Measurements from ENCODE around the gene GALNS. TPM values are rescaled to one million over a fixed set of nuclear protein-coding genes. Genes with fewer than 3 reads are reported as not detected.

The GALNS gene
- total and polyA plus RNA-seq, 2 of the 13 experiments (the other 11 are each of a cell fraction or from before 2014, with no cell fraction given): 9.2 to 9.8 TPM

- POLR2A ChIA-PET: no interaction called here
- no peak for DNase-seq (ENCODE audit: low spot score)
- Histone ChIP-seq H3K9me3 (ENCODE audit: low read length) (no peaks in the 10 kb centered on the region), H3K4me2 (ENCODE audit: low read depth, low read length) (no peak overlapping the region), H3K27me3 (ENCODE audit: control insufficient read depth in 1 of 2, insufficient read depth in 2 of 2, low read length in 2 of 2) (peaks cover 63 to 96% of the 10 kb centered on the region in 2 experiments), H3K27ac (ENCODE audit: extremely low read length, insufficient read depth, low read length) (no peak overlapping the region), H3K9ac (ENCODE audit: insufficient read depth, low read depth, low read length) (no peak overlapping the region), H3K4me1 (ENCODE audit: insufficient read depth, low read length) (no peaks in the 10 kb centered on the region), H4K20me1 (ENCODE audit: insufficient read depth, low read length) (peaks cover 4% of the 10 kb centered on the region; the same call in 1 of the 2 replicates), H3K79me2 (ENCODE audit: insufficient read depth, low read length) (no peaks in the 10 kb centered on the region), H3K4me3 (replicated peaks in 1 of 3; ENCODE audit: insufficient read depth in 1 of 3, low read depth in 2 of 3, low read length in 3 of 3) (no peak overlapping the region), H3K36me3 (replicated peaks in 1 of 2; ENCODE audit: control insufficient read depth in 1 of 2, insufficient read depth in 2 of 2, low read length in 2 of 2) (no peaks in the 10 kb centered on the region), H2AFZ (ENCODE audit: low read length) (no peak overlapping the region)
- TF ChIP-seq ZNF224 (CRISPR knock-in tag; IDR thresholded peaks at IDR 0.05) (no peak), ZKSCAN5 (CRISPR knock-in tag; IDR thresholded peaks at IDR 0.05) (no peak), NR2F2 (IDR thresholded peaks at IDR 0.05; ENCODE audit: borderline replicate concordance, low read depth) (no peak), ZSCAN31 (CRISPR knock-in tag; IDR thresholded peaks at IDR 0.05; ENCODE audit: low read depth) (no peak), MTF2 (CRISPR knock-in tag; IDR thresholded peaks at IDR 0.05; ENCODE audit: borderline replicate concordance) (no peak), MIER3 (CRISPR knock-in tag; IDR thresholded peaks at IDR 0.05; ENCODE audit: borderline replicate concordance) (no peak), SUZ12 (IDR thresholded peaks at IDR 0.05; ENCODE audit: low read depth, low read length) (no peak), CREBL2 (CRISPR knock-in tag; IDR thresholded peaks at IDR 0.05; ENCODE audit: borderline replicate concordance) (no peak), IKZF4 (CRISPR knock-in tag; IDR thresholded peaks at IDR 0.05; ENCODE audit: borderline replicate concordance, low read depth, not compliant biosample characterization) (no peak), PHF8 (CRISPR knock-in tag; IDR thresholded peaks at IDR 0.05) (no peak)
- 25% methylated on average over 8 of the region's 22 CpGs for WGBS (ENCODE audit: low lambda C conversion rate)
- intact Hi-C loops (cut with micrococcal nuclease; ENCODE audit: unreplicated experiment) (no loop called here), in situ Hi-C loops (cut with HindIII; ENCODE audit: extremely low pct_ligation_motif_present, low pct_unique_long_range_greater_than_20kb) (no loop called here)
- no peak for ATAC-seq
- CTCF ChIA-PET (ENCODE audit: low intra/inter-chr PET ratio, low total read pairs): no interaction called here
- BruUV-seq (replicated peaks): no TSS peak
- FAIRE-seq: no peak
These were observed 38.6 kb upstream of the GALNS start for GRCh38 chr16:88895335-88895734.
